Sigmoid colon (tissue), 7 donors: ENCODE measurements around the gene TLL2. TPM values are rescaled to one million over a fixed set of nuclear protein-coding genes. Genes with fewer than 3 reads are reported as not detected.
A peak's percentile ranks its signal among the peaks of the same experiment; 100 is the strongest.

ENCODE experiments used
- DNase-seq: peaks from one replicate; pipeline ENCODE4 v3.0.0-alpha.2; 2019
- H3K27ac ChIP-seq, 4 donors: fragments of 200-600 bp; sonication (generic); one replicate each; pipeline ENCODE4 v1.5.1; 2016 to 2019; ENCODE audit warnings: mild to moderate bottlenecking in 1 of 4
- H3K27me3 ChIP-seq, 3 donors: fragments of 200-600 bp; sonication (generic); one replicate each; pipeline ENCODE4 v1.5.1; 2019; ENCODE audit warnings: mild to moderate bottlenecking in 1 of 3
- H3K36me3 ChIP-seq, 4 donors: fragments of 200-600 bp; sonication (generic); one replicate each; pipeline ENCODE4 v1.5.1; 2016 to 2019
- H3K4me1 ChIP-seq, 4 donors: fragments of 200-600 bp; sonication (generic); one replicate each; pipeline ENCODE4 v1.5.1; 2017 to 2019
- H3K4me3 ChIP-seq, 4 donors: fragments of 200-600 bp; sonication (generic); one replicate each; pipeline ENCODE4 v1.5.1; 2017 to 2019; ENCODE audit warnings: mild to moderate bottlenecking in 2 of 4, moderate library complexity in 1 of 4
- H3K9me3 ChIP-seq, 4 donors: fragments of 200-600 bp in 3 of 4; sonication (generic) in 3 of 4; one replicate each; pipeline versions ENCODE4 v1.5.1 to v1.6.1; 2013 to 2019
- CTCF ChIP-seq, 4 experiments: fragments of 450-650 bp in 3 of 4; fragments of 200-600 bp in 1 of 4; IDR thresholded peaks; one replicate each; pipeline ENCODE4 v1.5.1; 2016 to 2019; ENCODE audit warnings: antibody characterized with exemption in 4 of 4, mild to moderate bottlenecking in 3 of 4, moderate library complexity in 2 of 4
- EP300 ChIP-seq, 4 donors: sonication (generic); formaldehyde crosslinking; IDR thresholded peaks; one replicate each; pipeline ENCODE4 v1.6.1; 2017; ENCODE audit warnings: antibody characterized with exemption in 4 of 4
- POLR2A ChIP-seq, 2 donors: fragments of 450-650 bp; IDR thresholded peaks; one replicate each; pipeline ENCODE4 v1.6.1; 2016; ENCODE audit warnings: antibody characterized with exemption in 2 of 2, mild to moderate bottlenecking in 2 of 2, moderate library complexity in 2 of 2
- POLR2AphosphoS5 ChIP-seq, 4 donors: sonication (generic); formaldehyde crosslinking; IDR thresholded peaks; one replicate each; pipeline ENCODE4 v1.6.1; 2017; ENCODE audit warnings: antibody characterized with exemption in 4 of 4
- WGBS, 2 donors: extraction: QIAGEN DNeasy Blood & Tissue Kit; methylation state at CpG; one replicate each; pipeline ENCODE4 v1.1.7; 2013; 5-methylcytosine and 5-hydroxymethylcytosine counted together
- intact Hi-C: fragments of 100-400 bp; cut with DNase I; formaldehyde crosslinking; loops from one replicate; pipeline ENCODE4 v1.15.1; 2023
- polyA plus RNA-seq, 3 donors: library from polyadenylated mRNA; stranded (reverse); fragments of 200-250 nt; gene quantifications; one replicate each; pipeline ENCODE4 v1.2.3, GENCODE V29; 2013
- total RNA-seq, 4 donors: library from RNA; depleted of rRNA; stranded (reverse); fragments of >200 nt; gene quantifications; one replicate each; pipeline ENCODE4 v1.1.0, GENCODE V29; 2016
- donor health status: healthy with polysubstance abuse.
- donor health status: Bipolar disorder and iron deficiency.
- donor health status: healthy.

Gene TLL2
- total and polyA plus RNA-seq, 7 donors, result 0.14 to 2.2 (median 0.36) TPM; not detected in 2

- Histone ChIP-seq H3K27me3 (no peaks in the 10 kb centered on the region), H3K36me3 (no peaks in the 10 kb centered on the region), H3K9me3 (no peaks in the 10 kb centered on the region), H3K4me1 (no peaks in the 10 kb centered on the region), H3K27ac (no peak overlapping the region), H3K4me3 (no peak overlapping the region)
- 92 to 94% methylated on average over 2 of the region's 2 CpGs for WGBS, 2 donors
- intact Hi-C loops, result no loop called here
- no peak for TF ChIP-seq POLR2AphosphoS5 (IDR thresholded peaks at IDR 0.05)
- no peak for TF ChIP-seq POLR2A (IDR thresholded peaks at IDR 0.05)
- TF ChIP-seq EP300 (IDR thresholded peaks at IDR 0.05), result no peak
- TF ChIP-seq CTCF (IDR thresholded peaks at IDR 0.05), result no peak
- no peak for DNase-seq
Observed at GRCh38 chr10:96337106-96337505, 176.6 kb downstream of the TLL2 start.

- no peaks in the 10 kb centered on the region for H3K9me3 ChIP-seq
- no peak for DNase-seq
- H3K36me3 ChIP-seq, result no peaks in the 10 kb centered on the region
- no peaks in the 10 kb centered on the region for H3K4me1 ChIP-seq
- no peak overlapping the region for H3K27ac ChIP-seq
- 23 to 48% methylated on average over 5 of the region's 5 CpGs for WGBS, 2 donors
- intact Hi-C loops, result no loop called here
- no peaks in the 10 kb centered on the region for H3K27me3 ChIP-seq
- no peak overlapping the region for H3K4me3 ChIP-seq
- TF ChIP-seq CTCF (IDR thresholded peaks at IDR 0.05) (peak in 2 of 4 experiments; percentile 63 to 69), EP300 (IDR thresholded peaks at IDR 0.05) (no peak)
Observed at GRCh38 chr10:96334616-96335526, 178.9 kb downstream of the TLL2 start.

DNA sequence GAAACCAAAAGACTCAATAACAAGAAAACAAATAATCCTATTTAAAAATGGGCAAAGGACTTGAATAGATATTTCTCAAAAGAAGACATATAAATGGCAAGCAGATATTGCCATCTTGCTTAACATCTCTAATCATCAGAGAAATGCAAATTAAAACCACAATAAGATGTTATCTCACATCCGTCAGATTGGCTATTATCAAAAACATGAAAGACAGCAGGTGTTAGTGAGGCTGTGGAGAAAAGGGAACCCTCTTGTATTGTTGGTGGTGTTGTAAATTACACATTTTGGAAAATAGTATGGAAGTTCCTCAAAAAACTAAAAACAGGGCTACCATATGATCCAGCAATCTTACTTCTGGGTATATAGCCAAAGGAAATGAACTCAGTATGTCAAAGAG is 180.6 kb downstream of the TLL2 start:
- 49 to 69% methylated on average over 1 of the region's 1 CpG for WGBS, 2 donors
- Histone ChIP-seq H3K9me3 (no peaks in the 10 kb centered on the region), H3K36me3 (no peaks in the 10 kb centered on the region), H3K27me3 (no peaks in the 10 kb centered on the region), H3K4me1 (no peaks in the 10 kb centered on the region), H3K27ac (no peak overlapping the region), H3K4me3 (no peak overlapping the region)
- no peak for DNase-seq
- TF ChIP-seq EP300 (IDR thresholded peaks at IDR 0.05) (no peak), POLR2A (IDR thresholded peaks at IDR 0.05) (no peak), POLR2AphosphoS5 (IDR thresholded peaks at IDR 0.05) (no peak), CTCF (IDR thresholded peaks at IDR 0.05) (no peak)
- intact Hi-C loops, result no loop called here

- TF ChIP-seq CTCF (IDR thresholded peaks at IDR 0.05) (no peak), EP300 (IDR thresholded peaks at IDR 0.05) (no peak), POLR2A (IDR thresholded peaks at IDR 0.05) (no peak), POLR2AphosphoS5 (IDR thresholded peaks at IDR 0.05) (no peak)
- intact Hi-C loops, result no loop called here
- WGBS, 2 donors, result 88 to 93% methylated on average over 7 of the region's 7 CpGs
- no peaks in the 10 kb centered on the region for H3K36me3 ChIP-seq
- H3K27ac ChIP-seq, result no peak overlapping the region
- peaks cover 0 to 4% (median 0%) of the 10 kb centered on the region in 3 donors for H3K27me3 ChIP-seq
- H3K9me3 ChIP-seq, result no peaks in the 10 kb centered on the region
- no peak for DNase-seq
- H3K4me1 ChIP-seq, result no peaks in the 10 kb centered on the region
- no peak overlapping the region for H3K4me3 ChIP-seq
Observed at GRCh38 chr10:96327462-96327861, 186.3 kb downstream of the TLL2 start.
